Measurements from ENCODE around the gene SOCS2. TPM values are rescaled to one million over a fixed set of nuclear protein-coding genes. Genes with fewer than 3 reads are reported as not detected.

SOCS2 gene
- total and polyA plus RNA-seq, 10 of the 15 experiments (the other 5 are each of a cell fraction or from before 2014, with no cell fraction given) = 2.6 to 12.0 (median 7.2) TPM

GRCh38 chr12:93618891-93619410 is 46.5 kb downstream of the SOCS2 start:
- Histone ChIP-seq H4K20me1 (ENCODE audit: control insufficient read depth, insufficient read depth) (no peaks in the 10 kb centered on the region), H3K79me2 (ENCODE audit: control insufficient read depth, insufficient read depth, low read length) (no peaks in the 10 kb centered on the region), H3K4me1 (ENCODE audit: control insufficient read depth, insufficient read depth, low read length) (no peaks in the 10 kb centered on the region), H3K27me3 (replicated peaks in 1 of 2; ENCODE audit: control insufficient read depth in 2 of 2, insufficient read depth in 2 of 2, low read length in 1 of 2) (no peaks in the 10 kb centered on the region), H3K4me3 (no peak overlapping the region), H3K9me3 (replicated peaks; ENCODE audit: control insufficient read depth, insufficient read depth, low read length) (peaks cover under 1% of the 10 kb centered on the region; the same call in 1 of the 3 replicates), H3K9ac (ENCODE audit: control insufficient read depth, insufficient read depth, low read length) (no peak overlapping the region), H3K4me2 (ENCODE audit: control insufficient read depth, insufficient read depth) (no peak overlapping the region), H2AFZ (ENCODE audit: control insufficient read depth, low read depth, low read length) (no peak overlapping the region), H3K27ac (ENCODE audit: control insufficient read depth, insufficient read depth) (no peak overlapping the region), H3K36me3 (ENCODE audit: control insufficient read depth in 2 of 2, insufficient read depth in 2 of 2, low read length in 1 of 2) (no peaks in the 10 kb centered on the region)
- ChIA-PET RAD21 (ENCODE audit: unreplicated experiment) (no interaction called here), POLR2A (no interaction called here), SMC1A (ENCODE audit: uncharacterized antibody, unreplicated experiment) (interaction anchor here (0.8 kb wide), 1 partner anchor 25 kb away, joined by 3 read pairs; no protein-coding TSS in a partner anchor), CTCF (no interaction called here)
- no peak for TF ChIP-seq CBX5 (IDR thresholded peaks at IDR 0.05; ENCODE audit: low read depth)
- no peak for TF ChIP-seq SP1 (IDR thresholded peaks at IDR 0.05; ENCODE audit: low read depth, low read length)
- no peak for TF ChIP-seq MEF2B (IDR thresholded peaks at IDR 0.05; ENCODE audit: partially characterized antibody, poor library complexity, severe bottlenecking)
- TF ChIP-seq EP300 (IDR thresholded peaks at IDR 0.05; ENCODE audit: borderline replicate concordance in 1 of 2, control insufficient read depth in 1 of 2, low read depth in 2 of 2, low read length in 2 of 2) = no peak
- TF ChIP-seq KDM1A (IDR thresholded peaks at IDR 0.05; ENCODE audit: borderline replicate concordance) = no peak
- no peak for TF ChIP-seq GATAD2B (conservative IDR thresholded peaks at IDR 0.05; ENCODE audit: low read depth)
- TF ChIP-seq KLF5 (IDR thresholded peaks at IDR 0.05; ENCODE audit: partially characterized antibody) = no peak
- TF ChIP-seq TARDBP (IDR thresholded peaks at IDR 0.05; ENCODE audit: borderline replicate concordance) = no peak
- TF ChIP-seq CREM (IDR thresholded peaks at IDR 0.05; ENCODE audit: low read depth) = no peak
- no peak for TF ChIP-seq SPI1 (IDR thresholded peaks at IDR 0.05; ENCODE audit: borderline replicate concordance, insufficient read depth, low read depth, low read length)
- TF ChIP-seq DPF2 (IDR thresholded peaks at IDR 0.05) = no peak
- TF ChIP-seq HDAC6 (IDR thresholded peaks at IDR 0.05; ENCODE audit: unreplicated experiment) = no peak
- TF ChIP-seq IKZF1 (conservative IDR thresholded peaks at IDR 0.05) = no peak
- no peak for TF ChIP-seq PAX5 (IDR thresholded peaks at IDR 0.05; ENCODE audit: borderline replicate concordance, low read depth, low read length)
- no peak for TF ChIP-seq STAT3 (IDR thresholded peaks at IDR 0.05; ENCODE audit: low read depth, low read length)
- TF ChIP-seq FOS (IDR thresholded peaks at IDR 0.05; ENCODE audit: borderline replicate concordance, extremely low read depth, insufficient read length) = no peak
- TF ChIP-seq BCLAF1 (IDR thresholded peaks at IDR 0.05) = no peak
- TF ChIP-seq TAF1 (IDR thresholded peaks at IDR 0.05; ENCODE audit: borderline replicate concordance, low read depth, low read length) = no peak
- intact Hi-C loops (cut with micrococcal nuclease; ENCODE audit: unreplicated experiment) = no loop called here
- in situ Hi-C loops (cut with MboI) = no loop called here
- BruUV-seq (replicated peaks) = no TSS peak
- no peak for FAIRE-seq
- DNase-seq (ENCODE audit: low read depth, low spot score) = no peak
- no peak for ATAC-seq
- 71% methylated on average over 8 of the region's 8 CpGs for WGBS (ENCODE audit: insufficient coverage, insufficient replicate concordance, low lambda C conversion rate, missing lambda C conversion rate)

All from GM12878 (cell line).